Measurements from ENCODE around the gene GIT1.

Gene GIT1

GRCh38 chr17:29582772-29583171 lies 6.7 kb downstream of the GIT1 start:
- DNase-seq (ENCODE audit: insufficient read length): no peak
- no peak for FAIRE-seq
- TF ChIP-seq TAF1 (IDR thresholded peaks at IDR 0.05; ENCODE audit: borderline replicate concordance, low read depth, low read length) (no peak), POLR2A (IDR thresholded peaks at IDR 0.05; ENCODE audit: low read depth, low read length) (no peak), POLR2AphosphoS5 (IDR thresholded peaks at IDR 0.05; ENCODE audit: low read depth, low read length) (no peak)

DNA sequence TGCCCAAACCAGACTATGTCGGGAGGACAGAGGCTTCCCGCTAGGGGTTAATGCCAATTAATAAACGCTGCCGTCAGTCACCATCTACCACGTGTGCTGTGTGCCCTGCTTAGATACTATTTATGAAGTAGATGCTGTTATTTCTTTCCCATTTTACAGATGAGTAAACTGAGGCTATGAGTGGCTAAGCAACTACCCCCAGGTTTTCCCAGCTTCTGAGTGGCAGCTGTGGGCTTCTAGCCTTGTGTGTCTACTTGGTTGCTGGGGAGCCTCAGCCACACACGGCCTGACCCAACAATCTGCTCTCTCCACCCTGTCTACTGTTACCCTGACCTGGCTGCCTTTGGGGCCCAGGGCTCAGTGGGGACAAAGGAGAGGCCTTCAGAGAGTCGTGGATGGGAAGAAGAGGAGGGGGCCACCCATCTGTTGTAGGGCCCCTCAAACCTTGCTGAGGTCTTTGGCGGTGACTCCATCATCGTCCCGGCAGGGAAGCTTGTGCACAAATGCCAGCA lies 7.1 kb downstream of the GIT1 start:
- no peak for TF ChIP-seq POLR2A (IDR thresholded peaks at IDR 0.05; ENCODE audit: low read depth, low read length)
- TF ChIP-seq TAF1 (IDR thresholded peaks at IDR 0.05; ENCODE audit: borderline replicate concordance, low read depth, low read length): no peak
- TF ChIP-seq POLR2AphosphoS5 (IDR thresholded peaks at IDR 0.05; ENCODE audit: low read depth, low read length): no peak
- FAIRE-seq (no peak), DNase-seq (ENCODE audit: insufficient read length) (no peak)

DNA sequence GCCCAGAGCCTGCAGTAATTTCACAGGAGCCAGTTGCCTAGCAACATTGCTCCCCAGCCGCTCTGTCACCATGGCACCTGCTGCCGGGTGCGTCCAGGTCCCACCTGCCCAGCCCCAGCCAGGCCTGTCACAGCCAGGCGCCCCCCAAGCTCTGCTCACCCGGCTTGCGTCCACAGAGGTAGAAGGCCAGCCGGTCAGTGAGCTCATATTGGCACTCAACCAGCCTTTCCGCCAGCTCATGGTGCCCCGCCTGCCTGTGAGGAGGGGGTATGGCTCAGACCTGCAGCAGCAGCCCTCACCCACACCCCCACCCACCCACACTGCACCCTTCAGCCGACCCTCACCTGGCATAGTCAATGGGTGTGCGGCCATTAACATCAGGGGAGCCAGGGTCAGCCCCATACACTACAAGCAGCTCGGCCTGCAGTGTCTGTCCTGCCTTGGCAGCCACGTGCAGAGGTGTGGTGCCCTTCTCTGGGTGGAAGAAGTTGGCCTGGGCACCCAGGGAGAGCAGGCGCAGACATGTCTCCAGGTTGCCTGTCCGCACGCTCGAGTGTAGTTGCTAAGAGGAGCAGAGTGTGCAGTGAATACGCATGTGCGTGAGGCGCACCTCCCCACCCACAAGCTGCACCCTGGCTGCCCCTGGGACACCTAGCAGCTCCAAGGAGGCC lies 7.7 kb downstream of the GIT1 start:
- no peak for DNase-seq (ENCODE audit: insufficient read length)
- no peak for TF ChIP-seq POLR2A (IDR thresholded peaks at IDR 0.05; ENCODE audit: low read depth, low read length)
- TF ChIP-seq TAF1 (IDR thresholded peaks at IDR 0.05; ENCODE audit: borderline replicate concordance, low read depth, low read length): no peak
- TF ChIP-seq POLR2AphosphoS5 (IDR thresholded peaks at IDR 0.05; ENCODE audit: low read depth, low read length): no peak
- FAIRE-seq: no peak

- FAIRE-seq (peak; percentile 99), DNase-seq (ENCODE audit: insufficient read length) (peak; percentile 97)
- TF ChIP-seq TAF1 (IDR thresholded peaks at IDR 0.05; ENCODE audit: borderline replicate concordance, low read depth, low read length): no peak
- TF ChIP-seq POLR2A (IDR thresholded peaks at IDR 0.05; ENCODE audit: low read depth, low read length): no peak
- TF ChIP-seq POLR2AphosphoS5 (IDR thresholded peaks at IDR 0.05; ENCODE audit: low read depth, low read length): no peak
These were observed 9.3 kb downstream of the GIT1 start for GRCh38 chr17:29579866-29580771.

DNA sequence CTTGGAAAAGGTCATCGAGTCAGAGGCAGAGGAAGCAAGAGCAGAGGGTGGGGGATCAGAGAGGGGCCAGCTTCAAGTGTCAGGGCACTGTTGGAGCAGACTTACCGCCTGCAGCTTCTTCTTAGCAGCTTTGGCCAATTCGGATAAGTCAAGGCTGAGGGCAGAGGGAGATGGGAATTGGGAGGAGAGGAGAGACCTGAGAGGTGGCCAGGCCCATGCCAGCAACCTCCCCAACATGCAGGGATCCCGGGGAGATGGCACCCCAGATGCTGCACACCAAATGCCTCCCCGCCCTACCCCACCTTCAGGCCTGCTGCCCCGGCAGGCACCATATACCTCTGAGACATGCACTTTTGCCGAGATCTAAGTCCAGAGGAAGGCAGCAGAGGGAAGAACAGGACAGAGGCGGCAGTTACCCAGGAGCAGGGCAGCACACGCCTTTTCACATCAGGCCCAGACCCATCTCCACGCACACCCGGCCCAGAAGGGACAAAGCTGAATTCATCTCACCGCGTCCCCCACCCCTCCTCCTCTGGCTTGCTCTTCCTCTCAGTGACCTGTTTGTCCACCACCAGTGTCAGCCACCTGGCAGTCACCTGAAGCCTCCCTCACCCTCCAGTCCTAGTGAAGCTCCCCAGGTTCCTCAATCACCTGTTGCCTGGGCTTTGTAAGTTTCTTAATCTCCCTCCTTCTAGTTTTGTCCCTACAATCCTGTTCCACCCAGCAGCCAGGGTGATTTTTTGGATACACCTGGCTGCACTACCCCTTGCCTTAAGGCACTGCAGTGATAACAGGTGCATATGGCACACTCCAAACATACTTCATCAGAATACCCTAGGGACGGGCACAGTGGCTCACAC lies 10.6 kb downstream of the GIT1 start:
- FAIRE-seq: no peak
- TF ChIP-seq POLR2AphosphoS5 (IDR thresholded peaks at IDR 0.05; ENCODE audit: low read depth, low read length) (no peak), TAF1 (IDR thresholded peaks at IDR 0.05; ENCODE audit: borderline replicate concordance, low read depth, low read length) (no peak), POLR2A (IDR thresholded peaks at IDR 0.05; ENCODE audit: low read depth, low read length) (no peak)
- peak; percentile 5 for DNase-seq (ENCODE audit: insufficient read length)

GRCh38 chr17:29577385-29578211 lies 11.8 kb downstream of the GIT1 start:
- no peak for FAIRE-seq
- TF ChIP-seq POLR2A (IDR thresholded peaks at IDR 0.05; ENCODE audit: low read depth, low read length) (no peak), TAF1 (IDR thresholded peaks at IDR 0.05; ENCODE audit: borderline replicate concordance, low read depth, low read length) (no peak), POLR2AphosphoS5 (IDR thresholded peaks at IDR 0.05; ENCODE audit: low read depth, low read length) (no peak)

DNA sequence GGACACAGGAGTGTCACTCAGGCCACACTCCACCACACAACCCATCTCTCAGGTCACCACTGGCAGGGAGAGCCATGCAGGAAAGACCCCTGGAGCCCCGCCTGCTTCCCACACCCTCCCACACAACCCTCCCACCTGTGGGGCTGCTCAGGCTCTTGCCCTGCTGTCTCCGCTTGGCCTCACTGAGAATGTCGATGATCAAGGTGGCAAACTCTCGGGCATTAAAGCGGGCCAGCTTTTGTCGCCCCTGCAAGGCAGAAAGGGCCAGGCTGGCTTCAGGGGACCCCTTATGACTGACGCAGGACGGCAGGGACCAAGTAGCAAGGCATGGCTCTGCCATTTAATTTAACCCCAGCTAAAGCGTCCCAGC lies 12.5 kb downstream of the GIT1 start:
- TF ChIP-seq POLR2AphosphoS5 (IDR thresholded peaks at IDR 0.05; ENCODE audit: low read depth, low read length) (no peak), POLR2A (IDR thresholded peaks at IDR 0.05; ENCODE audit: low read depth, low read length) (no peak), TAF1 (IDR thresholded peaks at IDR 0.05; ENCODE audit: borderline replicate concordance, low read depth, low read length) (no peak)
- DNase-seq (ENCODE audit: insufficient read length): no peak
- FAIRE-seq: no peak

More at GRCh38 chr17:29577385-29578211, 11.8 kb downstream of the GIT1 start:
- no peak for DNase-seq (ENCODE audit: insufficient read length)

DNA sequence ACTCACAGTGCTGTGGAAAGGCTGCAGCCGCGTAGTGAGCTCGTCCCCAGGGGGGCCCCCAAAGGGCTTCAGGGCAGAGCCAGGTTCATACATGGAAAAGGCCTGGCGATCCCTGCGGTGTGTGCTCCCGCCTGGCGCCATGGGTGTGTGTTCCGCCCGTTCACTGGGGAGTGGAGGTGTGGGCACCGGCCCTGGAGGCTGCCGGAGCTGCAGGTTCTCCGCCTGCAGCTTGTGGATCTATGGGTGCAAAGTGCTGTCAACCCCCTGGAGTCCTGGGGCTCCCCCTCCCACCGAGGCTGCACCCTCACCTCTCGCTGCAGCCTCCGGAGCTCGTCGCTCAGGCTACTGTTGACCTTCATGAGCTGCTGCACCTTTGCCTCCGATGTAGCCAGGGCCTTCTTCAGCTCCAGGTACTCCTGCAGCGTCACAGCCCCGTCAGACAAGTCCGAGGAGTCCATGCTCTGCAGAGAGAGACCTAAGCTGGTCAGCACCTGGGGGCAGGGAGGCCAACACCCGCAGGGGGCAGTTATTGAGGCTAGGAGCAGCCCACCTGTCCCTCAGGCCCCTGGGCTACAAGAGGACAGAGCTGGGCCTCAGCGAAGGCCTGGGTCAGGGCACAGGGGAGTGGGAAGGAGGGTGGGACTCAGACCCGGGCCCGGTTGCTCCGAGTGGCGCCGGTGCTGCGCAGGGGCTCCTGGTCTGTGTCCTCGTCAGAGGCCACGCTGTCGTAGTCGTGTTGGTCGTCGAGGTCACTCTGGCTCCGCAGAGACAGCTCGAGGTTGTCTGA lies 13.0 kb downstream of the GIT1 start:
- DNase-seq (ENCODE audit: insufficient read length): no peak
- FAIRE-seq: no peak
- no peak for TF ChIP-seq POLR2AphosphoS5 (IDR thresholded peaks at IDR 0.05; ENCODE audit: low read depth, low read length)
- no peak for TF ChIP-seq TAF1 (IDR thresholded peaks at IDR 0.05; ENCODE audit: borderline replicate concordance, low read depth, low read length)

DNA sequence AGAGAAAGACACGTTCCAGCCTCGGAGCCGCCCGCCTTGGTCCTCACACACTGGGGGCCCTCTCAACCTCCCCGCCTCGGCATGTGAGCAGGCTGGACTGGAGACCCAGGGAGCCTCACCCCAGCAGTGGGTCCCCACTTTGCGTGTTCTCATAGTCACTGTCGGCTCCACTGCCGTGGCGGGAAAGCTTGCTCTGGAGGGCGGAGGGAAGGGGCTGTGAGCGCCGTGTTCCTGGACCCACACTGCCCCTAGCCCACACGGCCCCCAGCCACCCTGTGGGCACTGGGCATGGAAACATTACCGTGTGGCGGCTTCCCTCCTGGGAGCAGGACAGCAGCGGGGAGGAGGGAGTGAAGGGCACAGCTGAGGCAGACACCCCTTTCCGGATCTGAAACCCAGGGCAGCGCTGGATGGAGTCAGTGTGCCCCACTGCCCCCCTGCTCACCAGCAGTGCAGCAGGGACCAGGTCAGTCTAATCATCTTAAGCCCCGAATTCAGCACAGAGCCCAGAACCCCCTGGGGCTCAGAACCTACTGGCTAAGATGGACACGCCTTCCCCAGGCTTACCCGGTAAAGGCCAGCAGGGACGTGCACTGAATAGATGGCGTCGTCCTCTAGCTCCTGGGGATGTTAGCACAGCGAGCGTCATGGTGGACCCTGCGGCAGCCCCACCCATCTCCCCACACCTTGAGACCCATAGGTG lies 13.8 kb downstream of the GIT1 start:
- DNase-seq (ENCODE audit: insufficient read length): no peak
- TF ChIP-seq POLR2A (IDR thresholded peaks at IDR 0.05; ENCODE audit: low read depth, low read length) (no peak), TAF1 (IDR thresholded peaks at IDR 0.05; ENCODE audit: borderline replicate concordance, low read depth, low read length) (no peak), POLR2AphosphoS5 (IDR thresholded peaks at IDR 0.05; ENCODE audit: low read depth, low read length) (no peak)
- no peak for FAIRE-seq

All from GM12892 (cell line).